GM19025 (cell line): Measurements from ENCODE around the gene GZMM.

Experiments
- ATAC-seq: cut with Tn5 transposase; IDR thresholded peaks from one replicate; pipeline ENCODE4 v1.9.1; 2021; ENCODE audit warnings: mild to moderate bottlenecking, low read depth, moderate library complexity; ENCODE audit not compliant: unreplicated experiment

GZMM gene

DNA sequence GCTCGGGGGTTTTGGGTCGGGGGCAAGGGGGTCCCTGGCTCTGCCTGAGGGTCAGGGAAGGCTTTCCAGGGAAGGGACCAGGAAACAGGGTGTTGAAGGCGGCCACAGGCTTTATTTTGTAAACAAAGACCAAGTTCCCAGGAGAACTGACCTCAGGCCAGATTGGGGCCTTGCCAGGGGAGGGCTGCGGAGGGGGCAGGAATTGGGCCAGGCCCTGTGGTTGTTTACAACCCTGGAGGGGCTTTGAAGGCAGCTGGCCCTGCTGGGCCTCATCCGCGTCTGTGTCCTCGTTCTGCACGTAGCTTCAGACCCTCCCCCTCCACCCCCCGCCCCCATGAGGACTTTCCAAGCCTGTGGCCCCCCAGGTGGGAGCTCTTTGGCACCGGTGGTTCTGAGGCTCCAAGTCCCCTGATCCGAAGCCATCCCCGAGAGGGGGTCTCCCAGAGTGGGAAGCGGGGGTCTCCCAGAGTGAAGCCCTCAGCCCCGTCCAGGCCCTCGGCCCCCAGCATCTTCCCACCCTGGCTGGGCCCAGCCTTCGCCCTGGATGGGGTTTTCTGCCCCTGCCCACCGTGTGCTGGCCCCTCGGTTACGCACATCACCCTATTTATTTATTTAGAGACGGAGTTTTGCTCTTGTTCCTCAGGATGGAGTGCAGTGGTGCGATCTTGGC, 15.1 kb downstream of the GZMM start:
- no peak for ATAC-seq

- no peak for ATAC-seq
These were observed 16.3 kb downstream of the GZMM start for GRCh38 chr19:560121-560520.

DNA sequence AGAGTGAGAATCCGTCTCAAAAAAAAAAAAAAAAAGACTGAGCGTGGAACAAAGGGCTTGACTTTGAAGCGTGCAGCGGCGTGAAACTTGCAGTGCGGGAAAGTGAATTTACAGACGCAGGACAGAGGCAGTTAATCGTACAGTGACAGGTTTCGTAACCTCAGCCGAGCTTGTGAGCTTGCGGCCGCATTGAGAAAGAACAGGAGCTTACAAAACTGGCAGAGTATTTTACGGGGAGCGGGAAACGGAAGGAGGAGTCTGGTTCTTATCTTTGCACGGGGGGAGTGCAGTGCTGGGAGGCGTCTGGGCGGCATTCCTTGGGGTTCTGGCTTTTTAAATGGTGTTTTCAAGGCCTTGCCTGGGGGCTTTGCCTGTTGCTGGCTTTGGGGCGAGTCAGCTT, 22.6 kb downstream of the GZMM start:
- no peak for ATAC-seq

DNA sequence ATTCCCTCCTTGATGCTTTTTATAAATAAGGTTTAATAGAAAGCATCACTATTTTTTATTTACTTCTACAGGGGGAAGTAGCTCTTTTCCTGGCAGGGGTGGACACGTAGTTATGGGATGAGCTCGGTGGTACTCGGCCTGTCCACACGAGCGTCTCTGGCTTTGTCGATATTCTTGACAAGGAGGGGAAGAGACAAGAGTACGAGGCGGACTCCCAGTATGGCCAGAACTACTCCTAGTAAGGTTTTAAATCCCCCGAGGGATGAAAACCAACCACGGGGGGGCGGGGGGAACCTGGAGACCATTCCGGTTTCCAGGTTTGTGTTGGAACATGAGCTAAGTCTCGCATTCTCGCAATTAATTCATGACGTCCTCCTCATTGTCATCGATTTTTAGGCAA, 23.0 kb downstream of the GZMM start:
- ATAC-seq, result no peak

- no peak for ATAC-seq
These were observed 23.5 kb downstream of the GZMM start for GRCh38 chr19:567296-567900.

DNA sequence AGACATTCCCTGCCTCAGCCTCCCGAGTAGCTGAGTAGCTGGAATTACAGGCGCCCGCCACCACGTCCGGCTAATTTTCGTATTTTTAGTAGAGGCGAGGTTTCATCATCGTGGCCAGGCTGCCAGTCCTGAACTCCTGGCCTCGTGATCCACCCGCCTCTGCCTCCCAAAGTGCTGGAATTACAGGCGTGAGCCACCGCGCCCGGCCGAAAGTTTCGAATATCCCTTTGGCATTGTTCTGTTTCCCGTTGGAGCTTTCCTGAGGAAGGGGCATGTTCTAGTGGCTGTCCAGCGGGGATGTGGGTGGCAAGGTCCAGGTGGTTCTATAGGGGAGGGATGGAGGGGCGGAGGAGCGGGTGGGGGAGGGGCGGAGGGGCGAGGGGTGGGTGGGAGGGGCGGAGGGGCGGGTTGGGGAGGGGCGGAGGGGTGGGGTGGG, 26.4 kb downstream of the GZMM start:
- ATAC-seq, result no peak

- ATAC-seq, result no peak
These were observed 27.2 kb downstream of the GZMM start for GRCh38 chr19:570937-571565.

- ATAC-seq, result no peak
These were observed 27.7 kb downstream of the GZMM start for GRCh38 chr19:571566-571974.

GRCh38 chr19:572140-572742, 28.4 kb downstream of the GZMM start, which contains the start of gene BSG:
BSG (plus strand) TSS chr19:572596; CDS start chr19:572635, 39 bp downstream.
- ATAC-seq, result peak; percentile 69

- ATAC-seq, result peak; percentile 20
These were observed 29.1 kb downstream of the GZMM start for GRCh38 chr19:572743-573518.

DNA sequence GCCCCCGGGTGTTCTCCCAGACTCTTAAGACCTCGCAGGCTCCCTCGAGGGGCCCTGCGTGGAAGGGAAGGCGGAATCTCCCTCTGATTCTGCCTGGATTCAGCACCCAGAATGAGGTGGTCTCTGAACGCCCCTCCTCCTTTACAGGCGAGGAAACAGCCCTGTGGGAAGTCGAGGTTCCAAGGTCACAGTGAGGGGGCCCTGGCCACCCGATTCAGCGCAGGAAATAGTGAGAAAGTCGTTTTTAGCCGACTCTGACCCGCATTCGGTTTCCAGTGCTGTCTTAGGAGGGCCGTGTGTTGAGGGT, 29.6 kb downstream of the GZMM start:
- no peak for ATAC-seq

GRCh38 chr19:574658-575526, 31.0 kb downstream of the GZMM start:
- ATAC-seq, result no peak

GRCh38 chr19:575527-576506, 32.0 kb downstream of the GZMM start:
- no peak for ATAC-seq

GRCh38 chr19:576768-577438, 33.0 kb downstream of the GZMM start:
- no peak for ATAC-seq

DNA sequence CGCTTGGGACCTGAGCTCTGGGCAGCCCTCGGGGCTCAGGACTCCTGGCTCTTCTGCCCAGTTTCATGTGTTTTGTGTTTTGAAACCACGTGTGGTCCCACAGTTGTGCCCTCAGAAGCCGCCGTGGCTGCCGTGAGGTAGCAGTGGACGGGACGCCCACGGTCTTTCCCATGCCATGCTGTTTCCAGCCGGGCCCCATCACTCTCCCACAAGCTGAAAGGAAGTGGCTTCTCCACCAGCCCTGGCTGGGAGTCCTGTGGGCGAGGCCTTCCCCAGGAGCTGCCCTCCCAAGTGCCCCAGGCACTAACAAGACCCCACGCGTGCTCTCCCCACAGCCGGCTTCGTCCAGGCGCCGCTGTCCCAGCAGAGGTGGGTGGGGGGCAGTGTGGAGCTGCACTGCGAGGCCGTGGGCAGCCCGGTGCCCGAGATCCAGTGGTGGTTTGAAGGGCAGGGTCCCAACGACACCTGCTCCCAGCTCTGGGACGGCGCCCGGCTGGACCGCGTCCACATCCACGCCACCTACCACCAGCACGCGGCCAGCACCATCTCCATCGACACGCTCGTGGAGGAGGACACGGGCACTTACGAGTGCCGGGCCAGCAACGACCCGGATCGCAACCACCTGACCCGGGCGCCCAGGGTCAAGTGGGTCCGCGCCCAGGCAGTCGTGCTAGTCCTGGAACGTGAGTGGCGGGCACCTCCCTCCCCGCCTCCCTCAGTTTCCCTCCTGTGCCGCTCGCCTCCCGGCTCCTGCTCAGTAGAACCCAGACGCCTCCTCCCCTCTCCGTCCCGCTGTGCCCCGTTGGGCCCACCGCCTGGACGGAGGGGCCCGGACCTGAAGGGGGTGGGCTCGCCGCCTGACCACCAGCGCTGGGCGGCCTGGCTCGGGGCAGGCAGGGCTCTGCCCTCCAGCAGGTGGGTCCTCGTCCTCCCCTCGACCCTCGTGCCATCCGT, 33.9 kb downstream of the GZMM start:
- no peak for ATAC-seq

- ATAC-seq, result no peak
These were observed 35.4 kb downstream of the GZMM start for GRCh38 chr19:579111-579841.

- no peak for ATAC-seq
These were observed 35.9 kb downstream of the GZMM start for GRCh38 chr19:579842-580155.
